ENCODE data around the gene SUGP2. TPM values are rescaled to one million over a fixed set of nuclear protein-coding genes. Genes with fewer than 3 reads are reported as not detected.

SUGP2 gene
- total RNA-seq, 1 experiment from 2014 or later = 48.9 TPM

DNA sequence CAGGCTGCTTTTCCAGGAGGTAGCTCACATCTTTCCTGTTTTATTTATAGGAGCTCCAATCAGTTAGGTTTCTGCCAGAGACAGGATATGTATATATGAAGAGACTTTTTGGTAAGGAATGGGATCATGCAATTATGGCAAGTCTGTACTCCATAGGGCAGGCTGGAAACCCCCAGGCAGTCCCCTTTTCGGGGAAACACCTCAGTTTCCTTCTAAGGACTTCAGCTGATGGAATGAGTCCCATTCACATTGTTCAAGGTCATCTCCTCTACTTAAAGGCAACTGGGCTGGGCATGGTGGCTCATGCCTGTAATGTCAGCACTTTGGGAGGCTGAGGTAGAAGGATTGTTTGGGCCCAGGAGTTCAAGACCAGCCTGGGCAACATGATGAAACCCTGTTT is 19.6 kb upstream of the SUGP2 start:
- no peak for DNase-seq
- Histone ChIP-seq H3K4me3 (ENCODE audit: low read length) (no peak overlapping the region), H4K20me1 (ENCODE audit: low read length) (no peaks in the 10 kb centered on the region), H3K4me1 (ENCODE audit: insufficient read depth, low read length) (no peaks in the 10 kb centered on the region), H3K9me2 (replicated peaks; ENCODE audit: low read length) (no peaks in the 10 kb centered on the region), H3K9me3 (ENCODE audit: low read length) (no peaks in the 10 kb centered on the region), H3K9ac (ENCODE audit: low read length) (no peak overlapping the region), H3K27ac (ENCODE audit: low read length) (no peak overlapping the region), H3K36me3 (ENCODE audit: low read depth, low read length) (peaks cover 32% of the 10 kb centered on the region; the same call in 1 of the 2 replicates), H3K79me2 (ENCODE audit: low read length) (no peaks in the 10 kb centered on the region), H3K4me2 (ENCODE audit: low read length) (no peak overlapping the region), H3F3A (ENCODE audit: low read length, unreplicated experiment) (no peaks in the 10 kb centered on the region), H3K27me3 (ENCODE audit: low read length) (no peaks in the 10 kb centered on the region), H2AFZ (ENCODE audit: low read length) (no peak overlapping the region)
- TF ChIP-seq EZH2 (IDR thresholded peaks at IDR 0.05; ENCODE audit: low read length, unreplicated experiment) = no peak
- no peak for TF ChIP-seq EZH2phosphoT487 (IDR thresholded peaks at IDR 0.05; ENCODE audit: borderline replicate concordance, low read length)
- TF ChIP-seq, protein P1, sequence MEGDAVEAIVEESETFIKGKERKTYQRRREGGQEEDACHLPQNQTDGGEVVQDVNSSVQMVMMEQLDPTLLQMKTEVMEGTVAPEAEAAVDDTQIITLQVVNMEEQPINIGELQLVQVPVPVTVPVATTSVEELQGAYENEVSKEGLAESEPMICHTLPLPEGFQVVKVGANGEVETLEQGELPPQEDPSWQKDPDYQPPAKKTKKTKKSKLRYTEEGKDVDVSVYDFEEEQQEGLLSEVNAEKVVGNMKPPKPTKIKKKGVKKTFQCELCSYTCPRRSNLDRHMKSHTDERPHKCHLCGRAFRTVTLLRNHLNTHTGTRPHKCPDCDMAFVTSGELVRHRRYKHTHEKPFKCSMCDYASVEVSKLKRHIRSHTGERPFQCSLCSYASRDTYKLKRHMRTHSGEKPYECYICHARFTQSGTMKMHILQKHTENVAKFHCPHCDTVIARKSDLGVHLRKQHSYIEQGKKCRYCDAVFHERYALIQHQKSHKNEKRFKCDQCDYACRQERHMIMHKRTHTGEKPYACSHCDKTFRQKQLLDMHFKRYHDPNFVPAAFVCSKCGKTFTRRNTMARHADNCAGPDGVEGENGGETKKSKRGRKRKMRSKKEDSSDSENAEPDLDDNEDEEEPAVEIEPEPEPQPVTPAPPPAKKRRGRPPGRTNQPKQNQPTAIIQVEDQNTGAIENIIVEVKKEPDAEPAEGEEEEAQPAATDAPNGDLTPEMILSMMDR (conservative IDR thresholded peaks at IDR 0.05; ENCODE audit: low read depth, low read length) = no peak
- intact Hi-C loops (cut with micrococcal nuclease) = no loop called here
- POLR2A ChIA-PET (ENCODE audit: unreplicated experiment) = no interaction called here
- ATAC-seq = no peak
- CTCF ChIA-PET = no interaction called here
- no TSS peak for BruUV-seq (replicated peaks)

DNA sequence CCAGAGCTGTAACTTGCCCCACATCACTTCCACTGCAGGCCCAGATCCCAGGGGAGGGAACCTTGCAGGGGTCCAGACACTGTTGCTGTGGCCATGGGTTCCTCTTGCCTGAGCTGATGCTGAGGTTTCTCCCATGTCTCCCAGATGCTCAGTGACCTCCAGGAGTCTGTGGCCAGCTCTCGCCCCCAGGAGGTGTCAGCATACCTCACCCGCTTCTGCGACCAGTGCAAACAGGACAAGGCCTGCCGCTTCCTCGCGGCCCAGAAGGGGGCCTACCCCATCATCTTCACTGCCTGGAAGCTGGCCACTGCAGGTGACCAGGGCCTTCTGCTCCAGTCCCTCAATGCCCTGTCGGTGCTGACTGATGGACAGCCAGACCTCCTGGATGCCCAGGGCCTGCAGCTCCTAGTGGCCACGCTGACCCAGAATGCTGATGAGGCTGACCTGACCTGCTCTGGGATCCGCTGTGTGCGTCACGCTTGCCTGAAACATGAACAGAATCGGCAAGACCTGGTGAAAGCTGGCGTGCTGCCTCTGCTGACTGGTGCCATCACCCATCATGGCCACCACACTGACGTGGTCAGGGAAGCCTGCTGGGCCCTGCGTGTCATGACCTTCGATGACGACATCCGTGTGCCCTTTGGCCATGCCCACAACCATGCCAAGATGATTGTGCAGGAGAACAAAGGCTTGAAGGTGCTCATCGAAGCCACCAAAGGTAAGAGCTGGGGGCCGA is 18.3 kb upstream of the SUGP2 start:
- POLR2A ChIA-PET (ENCODE audit: unreplicated experiment) = interaction anchor here (0.5 kb wide), 1 partner anchor 18 kb away, joined by 5 read pairs; no protein-coding TSS in a partner anchor
- H3K36me3 ChIP-seq (ENCODE audit: low read depth, low read length) = peaks cover 36% of the 10 kb centered on the region
- H3K9me3 ChIP-seq (ENCODE audit: low read length) = no peaks in the 10 kb centered on the region
- no TSS peak for BruUV-seq (replicated peaks)
- H4K20me1 ChIP-seq (ENCODE audit: low read length) = no peaks in the 10 kb centered on the region
- CTCF ChIA-PET = interaction anchor here (0.5 kb wide), 1 partner anchor 329 kb away, joined by 3 read pairs; no protein-coding TSS in a partner anchor
- no peak overlapping the region for H2AFZ ChIP-seq (ENCODE audit: low read length)
- H3K79me2 ChIP-seq (ENCODE audit: low read length) = no peaks in the 10 kb centered on the region
- intact Hi-C loops (cut with micrococcal nuclease) = no loop called here
- no peak for ATAC-seq
- no peak overlapping the region for H3K9ac ChIP-seq (ENCODE audit: low read length)
- H3F3A ChIP-seq (ENCODE audit: low read length, unreplicated experiment) = no peaks in the 10 kb centered on the region
- no peak for DNase-seq
- no peak for TF ChIP-seq EZH2 (IDR thresholded peaks at IDR 0.05; ENCODE audit: low read length, unreplicated experiment)
- H3K4me1 ChIP-seq (ENCODE audit: insufficient read depth, low read length) = no peaks in the 10 kb centered on the region
- no peak overlapping the region for H3K4me3 ChIP-seq (ENCODE audit: low read length)
- H3K27ac ChIP-seq (ENCODE audit: low read length) = no peak overlapping the region
- H3K27me3 ChIP-seq (ENCODE audit: low read length) = no peaks in the 10 kb centered on the region
- no peaks in the 10 kb centered on the region for H3K9me2 ChIP-seq (replicated peaks; ENCODE audit: low read length)
- no peak overlapping the region for H3K4me2 ChIP-seq (ENCODE audit: low read length)

DNA sequence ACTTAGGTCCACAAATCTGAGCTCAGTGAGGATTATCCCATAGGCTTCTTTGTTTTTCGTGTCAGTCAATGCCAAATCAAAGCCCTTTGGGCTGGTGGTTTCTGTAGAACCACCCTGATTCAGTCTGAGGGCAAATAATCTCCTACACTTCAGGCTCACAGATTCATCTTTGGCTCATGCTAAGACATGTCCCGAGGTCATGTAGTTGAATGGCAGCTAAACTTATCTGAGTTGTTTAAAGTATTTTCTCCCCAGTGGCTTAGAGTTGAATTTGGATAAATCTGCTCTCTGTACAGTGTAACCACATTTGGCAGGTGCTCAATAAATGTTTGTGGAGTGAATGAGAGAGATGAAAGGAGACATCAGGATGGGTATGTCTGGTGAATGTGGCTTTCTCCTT is 17.4 kb upstream of the SUGP2 start:
- H3K9me3 ChIP-seq (ENCODE audit: low read length) = no peaks in the 10 kb centered on the region
- no TSS peak for BruUV-seq (replicated peaks)
- no peaks in the 10 kb centered on the region for H3K27me3 ChIP-seq (ENCODE audit: low read length)
- peaks cover 33% of the 10 kb centered on the region for H3K36me3 ChIP-seq (ENCODE audit: low read depth, low read length)
- CTCF ChIA-PET = interaction anchor here (0.5 kb wide), 1 partner anchor 329 kb away, joined by 3 read pairs; no protein-coding TSS in a partner anchor
- POLR2A ChIA-PET (ENCODE audit: unreplicated experiment) = interaction anchor here (0.5 kb wide), 1 partner anchor 19 kb away, joined by 5 read pairs; no protein-coding TSS in a partner anchor
- H3K79me2 ChIP-seq (ENCODE audit: low read length) = no peaks in the 10 kb centered on the region
- H4K20me1 ChIP-seq (ENCODE audit: low read length) = no peaks in the 10 kb centered on the region
- ATAC-seq (no peak), DNase-seq (no peak)
- no peaks in the 10 kb centered on the region for H3F3A ChIP-seq (ENCODE audit: low read length, unreplicated experiment)
- no peak overlapping the region for H3K4me3 ChIP-seq (ENCODE audit: low read length)
- H3K9me2 ChIP-seq (replicated peaks; ENCODE audit: low read length) = no peaks in the 10 kb centered on the region
- H3K9ac ChIP-seq (ENCODE audit: low read length) = no peak overlapping the region
- no peak overlapping the region for H3K4me2 ChIP-seq (ENCODE audit: low read length)
- no peaks in the 10 kb centered on the region for H3K4me1 ChIP-seq (ENCODE audit: insufficient read depth, low read length)
- no peak overlapping the region for H3K27ac ChIP-seq (ENCODE audit: low read length)
- intact Hi-C loops (cut with micrococcal nuclease) = no loop called here
- TF ChIP-seq EZH2phosphoT487 (IDR thresholded peaks at IDR 0.05; ENCODE audit: borderline replicate concordance, low read length) (no peak), EZH2 (IDR thresholded peaks at IDR 0.05; ENCODE audit: low read length, unreplicated experiment) (no peak)
- TF ChIP-seq, protein P1 (conservative IDR thresholded peaks at IDR 0.05; ENCODE audit: low read depth, low read length) = no peak
- no peak overlapping the region for H2AFZ ChIP-seq (ENCODE audit: low read length)

Data from PC-3 (cell line).